SK-N-SH treated with all-trans-retinoic acid at 6 μM for 48 hours (cell line): ENCODE results near the gene ASB13.

ENCODE experiments used
- SNAI2 ChIP-seq: fragments of 250-450 bp; sonication (Bioruptor Pico); IDR thresholded peaks from 2 replicates; pipeline ENCODE4 v1.5.0; 2020; ENCODE audit warnings: mild to moderate bottlenecking, moderate library complexity
- ZFP3 ChIP-seq: fragments of 250-450 bp; sonication (Bioruptor Pico); IDR thresholded peaks from 2 replicates; pipeline ENCODE4 v1.5.0; 2020; ENCODE audit warnings: mild to moderate bottlenecking, moderate library complexity
- TF ChIP-seq, protein P1 (sequence below): fragments of 250-450 bp; sonication (Bioruptor Pico); IDR thresholded peaks from 2 replicates; pipeline ENCODE4 v1.8.0; 2020; ENCODE audit warnings: mild to moderate bottlenecking, moderate library complexity, borderline replicate concordance
- TF ChIP-seq, protein P2 (sequence below): fragments of 250-450 bp; sonication (Bioruptor Pico); IDR thresholded peaks from 2 replicates; pipeline ENCODE4 v1.5.1; 2020; ENCODE audit warnings: low read depth, mild to moderate bottlenecking, moderate library complexity
- TF ChIP-seq, protein P3 (sequence below): fragments of 250-450 bp; sonication (Bioruptor Pico); IDR thresholded peaks from 2 replicates; pipeline ENCODE4 v1.5.0; 2020; ENCODE audit warnings: mild to moderate bottlenecking, moderate library complexity

DNA sequence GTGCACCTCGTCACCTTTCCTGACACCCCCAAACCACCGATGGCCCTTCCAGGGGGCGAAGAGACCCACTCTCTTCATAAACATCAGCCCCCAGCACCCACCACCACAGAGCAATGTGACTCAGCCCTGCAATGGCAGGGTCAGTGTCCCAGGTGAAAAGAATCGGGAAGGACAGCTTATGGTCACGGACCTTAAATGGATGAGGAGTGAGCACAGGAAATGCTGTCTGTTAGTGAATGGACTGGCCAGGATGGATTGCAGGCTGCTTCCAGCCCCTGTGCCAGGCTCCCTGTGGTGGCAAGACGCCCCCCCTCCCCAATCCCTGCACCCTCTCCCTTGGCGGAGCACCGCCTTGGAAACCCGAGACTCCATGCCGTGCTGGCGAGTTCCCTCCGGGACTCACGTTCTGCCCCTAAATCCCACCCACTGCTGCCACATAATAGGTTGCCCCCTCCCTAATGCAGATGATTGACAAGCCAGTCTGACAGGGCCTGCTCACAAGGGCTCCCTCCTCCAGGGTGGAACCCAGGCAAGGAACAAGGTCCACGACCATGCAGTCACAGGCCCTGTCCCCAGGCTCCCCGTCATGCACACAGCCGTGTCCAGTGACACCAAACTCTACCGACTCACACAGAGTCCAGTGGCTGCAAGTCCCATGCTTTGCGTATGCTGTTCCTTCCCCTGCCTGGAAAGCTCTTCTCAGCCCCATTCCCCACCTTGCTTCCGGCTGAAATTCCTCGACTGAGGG, 7.3 kb downstream of the ASB13 start:
- TF ChIP-seq, protein P1, sequence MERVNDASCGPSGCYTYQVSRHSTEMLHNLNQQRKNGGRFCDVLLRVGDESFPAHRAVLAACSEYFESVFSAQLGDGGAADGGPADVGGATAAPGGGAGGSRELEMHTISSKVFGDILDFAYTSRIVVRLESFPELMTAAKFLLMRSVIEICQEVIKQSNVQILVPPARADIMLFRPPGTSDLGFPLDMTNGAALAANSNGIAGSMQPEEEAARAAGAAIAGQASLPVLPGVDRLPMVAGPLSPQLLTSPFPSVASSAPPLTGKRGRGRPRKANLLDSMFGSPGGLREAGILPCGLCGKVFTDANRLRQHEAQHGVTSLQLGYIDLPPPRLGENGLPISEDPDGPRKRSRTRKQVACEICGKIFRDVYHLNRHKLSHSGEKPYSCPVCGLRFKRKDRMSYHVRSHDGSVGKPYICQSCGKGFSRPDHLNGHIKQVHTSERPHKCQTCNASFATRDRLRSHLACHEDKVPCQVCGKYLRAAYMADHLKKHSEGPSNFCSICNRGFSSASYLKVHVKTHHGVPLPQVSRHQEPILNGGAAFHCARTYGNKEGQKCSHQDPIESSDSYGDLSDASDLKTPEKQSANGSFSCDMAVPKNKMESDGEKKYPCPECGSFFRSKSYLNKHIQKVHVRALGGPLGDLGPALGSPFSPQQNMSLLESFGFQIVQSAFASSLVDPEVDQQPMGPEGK (CRISPR knock-in tag), result no peak
- TF ChIP-seq SNAI2 (CRISPR knock-in tag) (no peak), ZFP3 (CRISPR knock-in tag) (no peak)
- TF ChIP-seq, protein P2, sequence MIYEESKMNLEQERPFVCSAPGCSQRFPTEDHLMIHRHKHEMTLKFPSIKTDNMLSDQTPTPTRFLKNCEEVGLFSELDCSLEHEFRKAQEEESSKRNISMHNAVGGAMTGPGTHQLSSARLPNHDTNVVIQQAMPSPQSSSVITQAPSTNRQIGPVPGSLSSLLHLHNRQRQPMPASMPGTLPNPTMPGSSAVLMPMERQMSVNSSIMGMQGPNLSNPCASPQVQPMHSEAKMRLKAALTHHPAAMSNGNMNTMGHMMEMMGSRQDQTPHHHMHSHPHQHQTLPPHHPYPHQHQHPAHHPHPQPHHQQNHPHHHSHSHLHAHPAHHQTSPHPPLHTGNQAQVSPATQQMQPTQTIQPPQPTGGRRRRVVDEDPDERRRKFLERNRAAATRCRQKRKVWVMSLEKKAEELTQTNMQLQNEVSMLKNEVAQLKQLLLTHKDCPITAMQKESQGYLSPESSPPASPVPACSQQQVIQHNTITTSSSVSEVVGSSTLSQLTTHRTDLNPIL (CRISPR knock-in tag), result no peak
- TF ChIP-seq, protein P3, sequence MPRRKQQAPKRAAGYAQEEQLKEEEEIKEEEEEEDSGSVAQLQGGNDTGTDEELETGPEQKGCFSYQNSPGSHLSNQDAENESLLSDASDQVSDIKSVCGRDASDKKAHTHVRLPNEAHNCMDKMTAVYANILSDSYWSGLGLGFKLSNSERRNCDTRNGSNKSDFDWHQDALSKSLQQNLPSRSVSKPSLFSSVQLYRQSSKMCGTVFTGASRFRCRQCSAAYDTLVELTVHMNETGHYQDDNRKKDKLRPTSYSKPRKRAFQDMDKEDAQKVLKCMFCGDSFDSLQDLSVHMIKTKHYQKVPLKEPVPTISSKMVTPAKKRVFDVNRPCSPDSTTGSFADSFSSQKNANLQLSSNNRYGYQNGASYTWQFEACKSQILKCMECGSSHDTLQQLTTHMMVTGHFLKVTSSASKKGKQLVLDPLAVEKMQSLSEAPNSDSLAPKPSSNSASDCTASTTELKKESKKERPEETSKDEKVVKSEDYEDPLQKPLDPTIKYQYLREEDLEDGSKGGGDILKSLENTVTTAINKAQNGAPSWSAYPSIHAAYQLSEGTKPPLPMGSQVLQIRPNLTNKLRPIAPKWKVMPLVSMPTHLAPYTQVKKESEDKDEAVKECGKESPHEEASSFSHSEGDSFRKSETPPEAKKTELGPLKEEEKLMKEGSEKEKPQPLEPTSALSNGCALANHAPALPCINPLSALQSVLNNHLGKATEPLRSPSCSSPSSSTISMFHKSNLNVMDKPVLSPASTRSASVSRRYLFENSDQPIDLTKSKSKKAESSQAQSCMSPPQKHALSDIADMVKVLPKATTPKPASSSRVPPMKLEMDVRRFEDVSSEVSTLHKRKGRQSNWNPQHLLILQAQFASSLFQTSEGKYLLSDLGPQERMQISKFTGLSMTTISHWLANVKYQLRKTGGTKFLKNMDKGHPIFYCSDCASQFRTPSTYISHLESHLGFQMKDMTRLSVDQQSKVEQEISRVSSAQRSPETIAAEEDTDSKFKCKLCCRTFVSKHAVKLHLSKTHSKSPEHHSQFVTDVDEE, result no peak
